HepG2 (cell line): ENCODE measurements around the gene UNC79. TPM values are rescaled to one million over a fixed set of nuclear protein-coding genes. Genes with fewer than 3 reads are reported as not detected.
A peak's percentile ranks its signal among the peaks of the same experiment; 100 is the strongest.

Source experiments
- ATAC-seq: fragments of 200-7000 bp; cut with Tn5 transposase; 3 replicates; pipeline ENCODE4 v1.9.1; 2020; ENCODE audit warnings: mild to moderate bottlenecking, moderate library complexity
- BruUV-seq: library from RNA; stranded (reverse); fragments of 400-500 nt; replicated peaks from 2 replicates; lab custom pipeline; 2021; lab: Mats Ljungman, UMichigan
- CTCF ChIA-PET: fragments of 300-600 bp; formaldehyde crosslinking; extraction: SDS; loops from one replicate; lab custom pipeline; 2021; ENCODE audit warnings: low total read pairs, inconsistent platforms, low intra/inter-chr PET ratio; lab: Yijun Ruan, JAX
- POLR2A ChIA-PET: fragments of 350-600 bp; sonication (Branson Sonifier 250); formaldehyde crosslinking; loops from one replicate; lab custom pipeline; 2020; ENCODE audit warnings: antibody characterized with exemption, inconsistent platforms; lab: Yijun Ruan, JAX
- DNase-seq: peaks from one replicate; pipeline ENCODE4 v3.0.0-alpha.2; 2015; ENCODE audit warnings: low spot score
- FAIRE-seq: peaks from 3 replicates; lab custom pipeline; 2011; peaks lifted over from hg19 to GRCh38; lab: Jason Lieb, UNC
- H2AFZ ChIP-seq: one replicate; pipeline ENCODE4 v1.6.1; 2011; ENCODE audit warnings: low read length, inconsistent platforms
- H3K27ac ChIP-seq: fragments of 300-600 bp; 3 replicates; pipeline ENCODE4 v1.8.0; 2011; ENCODE audit warnings: mixed run types, mild to moderate bottlenecking, mixed read lengths, low read length, inconsistent platforms; ENCODE audit not compliant: insufficient read depth; ENCODE audit errors: extremely low read length
- H3K27me3 ChIP-seq, 2 experiments: fragments of 200-600 bp in 1 of 2; 2 replicates in 1 of 2; 3 replicates in 1 of 2; pipeline versions ENCODE4 v1.6.0 to v1.8.0; 2011; ENCODE audit warnings: low read length in 2 of 2, mild to moderate bottlenecking in 2 of 2, moderate library complexity in 2 of 2, inconsistent platforms in 1 of 2; ENCODE audit not compliant: insufficient read depth in 2 of 2, control insufficient read depth in 1 of 2
- H3K36me3 ChIP-seq, 2 experiments: fragments of 200-600 bp in 1 of 2; replicated peaks in 1 of 2; 2 replicates in 1 of 2; 3 replicates in 1 of 2; pipeline versions ENCODE4 v1.5.1 to v1.8.0; 2011; ENCODE audit warnings: low read length in 2 of 2, inconsistent platforms in 1 of 2; ENCODE audit not compliant: insufficient read depth in 2 of 2, control insufficient read depth in 1 of 2
- H3K4me1 ChIP-seq: 2 replicates; pipeline ENCODE4 v1.5.1; 2012; ENCODE audit warnings: low read length, inconsistent platforms; ENCODE audit not compliant: insufficient read depth
- H3K4me2 ChIP-seq: 2 replicates; pipeline ENCODE4 v1.6.0; 2011; ENCODE audit warnings: low read depth, low read length, inconsistent platforms
- H3K4me3 ChIP-seq, 3 experiments: fragments of 200-600 bp in 1 of 3; sonication (generic), shearing (Covaris generic) in 1 of 3; replicated peaks in 1 of 3; 2 replicates each; pipeline ENCODE4 v1.5.1; 2011 to 2016; ENCODE audit warnings: low read length in 3 of 3, inconsistent platforms in 2 of 3, low read depth in 2 of 3, mild to moderate bottlenecking in 2 of 3, control low read depth in 1 of 3, mixed read lengths in 1 of 3; ENCODE audit not compliant: insufficient read depth in 1 of 3
- H3K79me2 ChIP-seq: one replicate; pipeline ENCODE4 v1.6.1; 2011; ENCODE audit warnings: low read length, inconsistent platforms; ENCODE audit not compliant: insufficient read depth
- H3K9ac ChIP-seq: 2 replicates; pipeline ENCODE4 v1.6.0; 2011; ENCODE audit warnings: mild to moderate bottlenecking, low read depth, low read length, inconsistent platforms; ENCODE audit not compliant: insufficient read depth
- H3K9me3 ChIP-seq: 2 replicates; pipeline ENCODE4 v1.5.1; 2012; ENCODE audit warnings: mild to moderate bottlenecking, low read length
- H4K20me1 ChIP-seq: 2 replicates; pipeline ENCODE4 v1.6.0; 2011; ENCODE audit warnings: inconsistent platforms, mild to moderate bottlenecking, low read length, moderate library complexity; ENCODE audit not compliant: insufficient read depth
- JDP2 ChIP-seq: sonication (generic); formaldehyde crosslinking; IDR thresholded peaks from 2 replicates; pipeline ENCODE4 v1.8.1; 2022; ENCODE audit warnings: missing genetic modification reagents, borderline replicate concordance
- RAD21 ChIP-seq: fragments of 450-650 bp; formaldehyde crosslinking; IDR thresholded peaks from 2 replicates; pipeline ENCODE4 v1.5.0; 2020; ENCODE audit warnings: mild to moderate bottlenecking
- SOX13 ChIP-seq, 3 experiments: fragments of 450-650 bp in 1 of 3; sonication (generic) in 1 of 3; formaldehyde crosslinking in 1 of 3; IDR thresholded peaks in 2 of 3; conservative IDR thresholded peaks in 1 of 3; 2 replicates each; pipeline versions ENCODE4 v1.5.0 to v1.6.1; 2016 to 2020; ENCODE audit warnings: antibody characterized with exemption in 1 of 3, mild to moderate bottlenecking in 1 of 3, missing compliant biosample characterization in 1 of 3, missing genetic modification reagents in 1 of 3, moderate library complexity in 1 of 3
- ZNF296 ChIP-seq: sonication (generic); formaldehyde crosslinking; conservative IDR thresholded peaks from 2 replicates; pipeline ENCODE4 v1.5.0; 2020; ENCODE audit warnings: mild to moderate bottlenecking, missing genetic modification reagents
- ZNF30 ChIP-seq: sonication (generic); formaldehyde crosslinking; IDR thresholded peaks from 2 replicates; pipeline ENCODE4 v1.5.0; 2020; ENCODE audit warnings: mild to moderate bottlenecking, missing genetic modification reagents
- WGBS: methylation state at CpG from one replicate; pipeline ENCODE4 v1.1.6; 2017; ENCODE audit warnings: low lambda C conversion rate; 5-methylcytosine and 5-hydroxymethylcytosine counted together
- in situ Hi-C: cut with HindIII; loops from 2 replicates; pipeline ENCODE4 v1.10.0; 2017; ENCODE audit warnings: low pct_unique_long_range_greater_than_20kb; ENCODE audit not compliant: extremely low pct_ligation_motif_present
- intact Hi-C: fragments of 100-400 bp; cut with micrococcal nuclease; formaldehyde crosslinking; loops from one replicate; pipeline ENCODE4 v1.10.0; 2022; ENCODE audit not compliant: unreplicated experiment
- polyA plus RNA-seq, 8 experiments: library from polyadenylated mRNA; depleted of rRNA in 3 of 8; stranded (reverse) in 7 of 8; unstranded in 1 of 8; fragments of >200 nt; fragmentation: Illumina TruSeq in 4 of 8; extraction: Trizol in 4 of 8; gene quantifications; 2 replicates each; pipeline versions ENCODE4 v1.2.1 to v1.2.3, GENCODE V29; 2011 to 2016; ENCODE audit warnings: low read depth in 4 of 8, missing spikeins in 1 of 8, mixed read lengths in 1 of 8; ENCODE audit not compliant: insufficient read depth in 1 of 8
- total RNA-seq, 5 experiments: library from RNA; depleted of rRNA; stranded (reverse); fragments of >200 nt; fragmentation: Illumina TruSeq; extraction: Trizol; gene quantifications; 2 replicates each; pipeline ENCODE4 v1.2.3, GENCODE V29; 2016; ENCODE audit warnings: low read depth in 1 of 5
- TF ChIP-seq, protein P1 (sequence below): fragments of 450-650 bp; IDR thresholded peaks from 2 replicates; pipeline ENCODE4 v1.6.1; 2017; ENCODE audit warnings: mild to moderate bottlenecking

Gene UNC79
- total and polyA plus RNA-seq, 2 of the 13 experiments (the other 11 are each of a cell fraction or from before 2014, with no cell fraction given), result under 0.01 TPM; not detected in 1

DNA sequence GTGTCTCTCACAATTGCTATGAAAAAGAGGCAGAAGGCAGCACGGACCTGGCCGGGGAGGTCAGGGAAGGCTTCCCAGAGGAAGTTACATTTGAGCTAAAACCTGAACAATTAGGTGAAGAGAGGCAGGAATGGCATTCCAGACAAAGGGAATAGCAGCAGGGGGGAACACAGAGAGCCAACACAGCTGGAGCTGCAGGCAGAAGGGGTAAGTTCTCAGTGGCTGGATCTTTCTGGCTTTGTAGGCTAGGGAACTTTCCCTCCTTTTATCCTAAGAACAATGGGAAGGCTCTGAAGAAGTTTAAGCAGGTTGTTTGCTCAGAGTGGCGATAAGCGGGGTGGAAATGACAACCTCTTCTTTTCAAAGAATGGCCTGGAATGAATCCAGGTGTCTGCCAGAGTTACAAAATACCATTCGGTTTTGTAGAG lies 257.5 kb downstream of the UNC79 start:
- no peak for ATAC-seq
- FAIRE-seq, result no peak
- Histone ChIP-seq H2AFZ (no peak overlapping the region), H3K4me3 (no peak overlapping the region), H3K27ac (no peak overlapping the region), H3K9me3 (no peaks in the 10 kb centered on the region), H3K36me3 (no peaks in the 10 kb centered on the region), H3K4me2 (no peak overlapping the region), H3K79me2 (no peaks in the 10 kb centered on the region), H3K4me1 (no peaks in the 10 kb centered on the region), H4K20me1 (no peaks in the 10 kb centered on the region), H3K27me3 (peaks cover 0 to 11% of the 10 kb centered on the region in 2 experiments; a peak in 2 of 5 replicates), H3K9ac (no peak overlapping the region)
- in situ Hi-C loops, result no loop called here
- intact Hi-C loops, result no loop called here
- 0% methylated on average over 5 of the region's 5 CpGs for WGBS
- DNase-seq, result no peak
- POLR2A ChIA-PET, result no interaction called here
- TF ChIP-seq SOX13 (IDR thresholded peaks at IDR 0.05), result no peak
- peak in 1 of 2 experiments; percentile 56; a peak in 2 of 4 replicates for TF ChIP-seq SOX13 (CRISPR knock-in tag; conservative IDR thresholded peaks at IDR 0.05 in 1 of 2, IDR thresholded peaks at IDR 0.05 in 1 of 2)
- TF ChIP-seq, protein P1, sequence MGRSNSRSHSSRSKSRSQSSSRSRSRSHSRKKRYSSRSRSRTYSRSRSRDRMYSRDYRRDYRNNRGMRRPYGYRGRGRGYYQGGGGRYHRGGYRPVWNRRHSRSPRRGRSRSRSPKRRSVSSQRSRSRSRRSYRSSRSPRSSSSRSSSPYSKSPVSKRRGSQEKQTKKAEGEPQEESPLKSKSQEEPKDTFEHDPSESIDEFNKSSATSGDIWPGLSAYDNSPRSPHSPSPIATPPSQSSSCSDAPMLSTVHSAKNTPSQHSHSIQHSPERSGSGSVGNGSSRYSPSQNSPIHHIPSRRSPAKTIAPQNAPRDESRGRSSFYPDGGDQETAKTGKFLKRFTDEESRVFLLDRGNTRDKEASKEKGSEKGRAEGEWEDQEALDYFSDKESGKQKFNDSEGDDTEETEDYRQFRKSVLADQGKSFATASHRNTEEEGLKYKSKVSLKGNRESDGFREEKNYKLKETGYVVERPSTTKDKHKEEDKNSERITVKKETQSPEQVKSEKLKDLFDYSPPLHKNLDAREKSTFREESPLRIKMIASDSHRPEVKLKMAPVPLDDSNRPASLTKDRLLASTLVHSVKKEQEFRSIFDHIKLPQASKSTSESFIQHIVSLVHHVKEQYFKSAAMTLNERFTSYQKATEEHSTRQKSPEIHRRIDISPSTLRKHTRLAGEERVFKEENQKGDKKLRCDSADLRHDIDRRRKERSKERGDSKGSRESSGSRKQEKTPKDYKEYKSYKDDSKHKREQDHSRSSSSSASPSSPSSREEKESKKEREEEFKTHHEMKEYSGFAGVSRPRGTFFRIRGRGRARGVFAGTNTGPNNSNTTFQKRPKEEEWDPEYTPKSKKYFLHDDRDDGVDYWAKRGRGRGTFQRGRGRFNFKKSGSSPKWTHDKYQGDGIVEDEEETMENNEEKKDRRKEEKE, result no peak
- no TSS peak for BruUV-seq
- CTCF ChIA-PET, result no interaction called here

DNA sequence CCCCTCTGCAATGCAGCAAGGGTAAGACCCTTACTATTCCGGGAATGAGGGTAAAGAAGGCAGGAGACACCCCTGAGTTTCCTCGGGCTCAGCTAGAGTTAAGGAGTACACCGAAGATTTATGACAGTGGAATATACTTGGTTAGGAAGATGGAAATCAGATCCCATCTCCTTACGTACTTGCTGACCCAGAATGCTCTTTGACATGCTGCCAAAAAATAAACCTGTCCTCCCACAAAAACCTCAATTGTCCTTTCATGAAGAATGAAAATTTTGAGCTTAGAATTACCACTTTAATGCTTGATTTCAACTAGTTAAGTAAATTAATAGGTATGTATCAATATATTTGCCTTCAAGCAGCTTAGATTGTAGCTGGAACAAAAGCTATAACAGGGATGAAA lies 258.1 kb downstream of the UNC79 start:
- no peak overlapping the region for H3K27ac ChIP-seq
- H3K36me3 ChIP-seq, result no peaks in the 10 kb centered on the region
- no peaks in the 10 kb centered on the region for H4K20me1 ChIP-seq
- no peaks in the 10 kb centered on the region for H3K79me2 ChIP-seq
- ATAC-seq (no peak), DNase-seq (no peak), FAIRE-seq (no peak)
- BruUV-seq, result no TSS peak
- H3K9ac ChIP-seq, result no peak overlapping the region
- H3K9me3 ChIP-seq, result no peaks in the 10 kb centered on the region
- WGBS, result 5% methylated on average over 4 of the region's 4 CpGs
- H3K27me3 ChIP-seq, result peaks cover 0 to 11% of the 10 kb centered on the region in 2 experiments; a peak in 2 of 5 replicates
- CTCF ChIA-PET, result no interaction called here
- in situ Hi-C loops, result no loop called here
- TF ChIP-seq ZNF296 (CRISPR knock-in tag) (no peak), RAD21 (CRISPR knock-in tag) (no peak), JDP2 (no peak), ZNF30 (CRISPR knock-in tag) (no peak)
- TF ChIP-seq, all 625 proteins: peak for 0
- no peaks in the 10 kb centered on the region for H3K4me1 ChIP-seq
- no peak overlapping the region for H3K4me3 ChIP-seq
- POLR2A ChIA-PET, result no interaction called here
- H3K4me2 ChIP-seq, result no peak overlapping the region
- H2AFZ ChIP-seq, result no peak overlapping the region
- intact Hi-C loops, result no loop called here
